NCI-H345 treated with DMSO at 0.1 percent for 48 hours (cell line): ENCODE data around the gene ARF6.
"Not testable (repeated sequence)": the region's sequence is repeated elsewhere in the genome, so short reads cannot be mapped to it uniquely, and the experiment has no call there.

Source experiments
- DNase-seq: peaks from one replicate; lab custom pipeline; 2025; ENCODE audit not compliant: unreplicated experiment; lab: John Stamatoyannopoulos, UW

ARF6 gene

GRCh38 chr14:49905989-49906388 is 13.1 kb downstream of the ARF6 start:
- no peak for DNase-seq

GRCh38 chr14:49907186-49907585 is 14.3 kb downstream of the ARF6 start:
- DNase-seq: no peak

GRCh38 chr14:49908433-49908782 is 15.5 kb downstream of the ARF6 start:
- DNase-seq: no peak

GRCh38 chr14:49909016-49909415 is 16.1 kb downstream of the ARF6 start:
- no peak for DNase-seq

GRCh38 chr14:49915085-49915484 is 22.2 kb downstream of the ARF6 start:
- DNase-seq: no peak

- no peak for DNase-seq
Measured at GRCh38 chr14:49918706-49919105, 25.8 kb downstream of the ARF6 start.

GRCh38 chr14:49919825-49920659 is 27.2 kb downstream of the ARF6 start:
- DNase-seq: no peak

- DNase-seq: no peak
Measured at GRCh38 chr14:49920935-49921334, 28.1 kb downstream of the ARF6 start.

GRCh38 chr14:49921401-49921800 is 28.5 kb downstream of the ARF6 start:
- DNase-seq: no peak

GRCh38 chr14:49923442-49923841 is 30.6 kb downstream of the ARF6 start:
- DNase-seq: no peak

- DNase-seq: no peak
Measured at GRCh38 chr14:49923881-49924280, 31.0 kb downstream of the ARF6 start.

GRCh38 chr14:49924852-49925251 is 32.0 kb downstream of the ARF6 start:
- DNase-seq: no peak

- no peak for DNase-seq
Measured at GRCh38 chr14:49926803-49927202, 33.9 kb downstream of the ARF6 start.

GRCh38 chr14:49928015-49928414 is 35.1 kb downstream of the ARF6 start:
- no peak for DNase-seq

GRCh38 chr14:49930720-49931119 is 37.8 kb downstream of the ARF6 start:
- DNase-seq: no peak

GRCh38 chr14:49931523-49931922 is 38.6 kb downstream of the ARF6 start:
- DNase-seq: no peak

- no peak for DNase-seq
Measured at GRCh38 chr14:49933128-49933527, 40.2 kb downstream of the ARF6 start.

GRCh38 chr14:49933704-49934103 is 40.8 kb downstream of the ARF6 start:
- DNase-seq: no peak

GRCh38 chr14:49934646-49935045 is 41.8 kb downstream of the ARF6 start:
- no peak for DNase-seq

GRCh38 chr14:49935526-49935925 is 42.6 kb downstream of the ARF6 start:
- DNase-seq: no peak

- DNase-seq: not testable (repeated sequence)
Measured at GRCh38 chr14:49936246-49936645, 43.4 kb downstream of the ARF6 start.

GRCh38 chr14:49936882-49937281 is 44.0 kb downstream of the ARF6 start:
- not testable (repeated sequence) for DNase-seq

GRCh38 chr14:49939215-49939614 is 46.3 kb downstream of the ARF6 start:
- DNase-seq: not testable (repeated sequence)
